Thoracic aorta (tissue), 2 donors: ENCODE data around the gene CREB3. TPM values are rescaled to one million over a fixed set of nuclear protein-coding genes. Genes with fewer than 3 reads are reported as not detected.

Experiments used
- ATAC-seq: fragments of 150-250 bp; one replicate; pipeline ENCODE4 v1.8.0; 2017; ENCODE audit warnings: low read depth; ENCODE audit not compliant: insufficient number of reproducible peaks, low FRiP score
- DNase-seq: peaks from one replicate; pipeline ENCODE4 v3.0.0-alpha.2; 2020; ENCODE audit warnings: low spot score
- H3K27ac ChIP-seq, 2 donors: fragments of 200-600 bp; sonication (generic); 1 replicate in 1 of 2; 2 replicates in 1 of 2; pipeline ENCODE4 v1.5.1; 2016; ENCODE audit warnings: mild to moderate bottlenecking in 2 of 2, moderate library complexity in 2 of 2
- H3K27me3 ChIP-seq: fragments of 200-600 bp; sonication (generic); replicated peaks from 2 replicates; pipeline ENCODE4 v1.6.0; 2016; ENCODE audit warnings: mild to moderate bottlenecking; ENCODE audit not compliant: insufficient read depth
- H3K36me3 ChIP-seq: fragments of 200-600 bp; sonication (generic); one replicate; pipeline ENCODE4 v1.5.1; 2016
- H3K4me1 ChIP-seq, 2 donors: fragments of 200-600 bp; sonication (generic); 1 replicate in 1 of 2; 2 replicates in 1 of 2; pipeline versions ENCODE4 v1.5.1 to v1.6.0; 2016; ENCODE audit warnings: low read depth in 2 of 2, mild to moderate bottlenecking in 1 of 2; ENCODE audit not compliant: control insufficient read depth in 1 of 2
- H3K4me3 ChIP-seq: fragments of 200-600 bp; sonication (generic); 2 replicates; pipeline ENCODE4 v1.5.1; 2016; ENCODE audit warnings: mild to moderate bottlenecking
- H3K9me3 ChIP-seq: fragments of 200-600 bp; sonication (generic); 2 replicates; pipeline ENCODE4 v1.5.1; 2016
- CTCF ChIP-seq: fragments of 200-600 bp; sonication (generic); IDR thresholded peaks from one replicate; pipeline ENCODE4 v1.5.1; 2019; ENCODE audit warnings: antibody characterized with exemption
- total RNA-seq, 2 donors: library from RNA; depleted of rRNA; stranded (reverse); fragments of >200 nt; gene quantifications; one replicate each; pipeline versions ENCODE4 v1.1.0 to v1.2.3, GENCODE V29; 2016

The CREB3 gene
- total RNA-seq, 2 donors from 2014 or later, result 46.0 to 62.4 TPM

GRCh38 chr9:35695943-35696401, 36.5 kb upstream of the CREB3 start:
- peaks cover 47% of the 10 kb centered on the region for H3K36me3 ChIP-seq
- DNase-seq, result no peak
- no peaks in the 10 kb centered on the region for H3K27me3 ChIP-seq
- no peak for TF ChIP-seq CTCF
- ATAC-seq, result no peak
- peak overlapping the region; percentile 99 to 100 for H3K27ac ChIP-seq
- no peaks in the 10 kb centered on the region for H3K9me3 ChIP-seq
- peaks cover 38 to 86% of the 10 kb centered on the region in 2 donors for H3K4me1 ChIP-seq
- H3K4me3 ChIP-seq, result no peak overlapping the region

- ATAC-seq (peak; percentile 34), DNase-seq (no peak)
- peak overlapping the region; percentile 99 to 100 for H3K27ac ChIP-seq
- peak; percentile 84 for TF ChIP-seq CTCF
- H3K4me3 ChIP-seq, result peak overlapping the region; percentile 1
- H3K36me3 ChIP-seq, result peaks cover 54% of the 10 kb centered on the region
- H3K27me3 ChIP-seq, result no peaks in the 10 kb centered on the region
- H3K4me1 ChIP-seq, result peaks cover 38 to 80% of the 10 kb centered on the region in 2 donors
- no peaks in the 10 kb centered on the region for H3K9me3 ChIP-seq
Observed at GRCh38 chr9:35696520-35697215, 35.8 kb upstream of the CREB3 start.

- no peak overlapping the region for H3K4me3 ChIP-seq
- DNase-seq (no peak), ATAC-seq (no peak)
- H3K9me3 ChIP-seq, result no peaks in the 10 kb centered on the region
- no peaks in the 10 kb centered on the region for H3K27me3 ChIP-seq
- TF ChIP-seq CTCF, result no peak
- H3K4me1 ChIP-seq, result peaks cover 32 to 72% of the 10 kb centered on the region in 2 donors
- peaks cover 62% of the 10 kb centered on the region for H3K36me3 ChIP-seq
- peak overlapping the region; percentile 99 to 100 for H3K27ac ChIP-seq
Observed at GRCh38 chr9:35697486-35697885, 35.0 kb upstream of the CREB3 start.

GRCh38 chr9:35698231-35698630, 34.2 kb upstream of the CREB3 start:
- no peak for ATAC-seq
- Histone ChIP-seq H3K27me3 (no peaks in the 10 kb centered on the region), H3K27ac (peak overlapping the region; percentile 99 to 100), H3K36me3 (peaks cover 70% of the 10 kb centered on the region), H3K9me3 (no peaks in the 10 kb centered on the region), H3K4me3 (no peak overlapping the region), H3K4me1 (peaks cover 29 to 66% of the 10 kb centered on the region in 2 donors)
- no peak for TF ChIP-seq CTCF
- no peak for DNase-seq

GRCh38 chr9:35700031-35700430, 32.4 kb upstream of the CREB3 start:
- H3K27ac ChIP-seq, result peak overlapping the region; percentile 99 to 100
- no peaks in the 10 kb centered on the region for H3K9me3 ChIP-seq
- H3K36me3 ChIP-seq, result peaks cover 88% of the 10 kb centered on the region
- H3K4me1 ChIP-seq, result peaks cover 19 to 50% of the 10 kb centered on the region in 2 donors
- ATAC-seq (no peak), DNase-seq (no peak)
- no peak overlapping the region for H3K4me3 ChIP-seq
- no peaks in the 10 kb centered on the region for H3K27me3 ChIP-seq
- no peak for TF ChIP-seq CTCF
